DMS153 treated with DMSO at 0.1 percent for 48 hours (cell line): ENCODE data around the gene PLPP7.
"Not testable (repeated sequence)": the region's sequence is repeated elsewhere in the genome, so short reads cannot be mapped to it uniquely, and the experiment has no call there.

ENCODE experiments used
- DNase-seq: peaks from one replicate; lab custom pipeline; 2025; ENCODE audit not compliant: unreplicated experiment; lab: John Stamatoyannopoulos, UW

The PLPP7 gene

GRCh38 chr9:131324736-131325679 lies 35.5 kb downstream of the PLPP7 start:
- no peak for DNase-seq

GRCh38 chr9:131329241-131329641 lies 39.7 kb downstream of the PLPP7 start:
- no peak for DNase-seq

- no peak for DNase-seq
These were observed 41.5 kb downstream of the PLPP7 start for GRCh38 chr9:131330814-131331600.

GRCh38 chr9:131331996-131332395 lies 42.5 kb downstream of the PLPP7 start:
- DNase-seq = not testable (repeated sequence)

- DNase-seq = no peak
These were observed 44.5 kb downstream of the PLPP7 start for GRCh38 chr9:131333771-131334628.

GRCh38 chr9:131334629-131335367 lies 45.3 kb downstream of the PLPP7 start:
- no peak for DNase-seq

- DNase-seq = no peak
These were observed 45.8 kb downstream of the PLPP7 start for GRCh38 chr9:131335368-131335755.

- DNase-seq = no peak
These were observed 47.8 kb downstream of the PLPP7 start for GRCh38 chr9:131337131-131337848.

- not testable (repeated sequence) for DNase-seq
These were observed 49.7 kb downstream of the PLPP7 start for GRCh38 chr9:131339212-131339611.

- not testable (repeated sequence) for DNase-seq
These were observed 55.5 kb downstream of the PLPP7 start for GRCh38 chr9:131344931-131345535.

- DNase-seq = no peak
These were observed 57.0 kb downstream of the PLPP7 start for GRCh38 chr9:131346559-131346958.

GRCh38 chr9:131347376-131348020 lies 58.0 kb downstream of the PLPP7 start:
- DNase-seq = no peak

GRCh38 chr9:131348631-131349521 lies 59.4 kb downstream of the PLPP7 start:
- no peak for DNase-seq

- no peak for DNase-seq
These were observed 60.0 kb downstream of the PLPP7 start for GRCh38 chr9:131349522-131349880.

- peak; percentile 82 for DNase-seq
These were observed 60.5 kb downstream of the PLPP7 start for GRCh38 chr9:131349881-131350563.

GRCh38 chr9:131356479-131356878 lies 67.0 kb downstream of the PLPP7 start:
- not testable (repeated sequence) for DNase-seq

GRCh38 chr9:131358556-131358955 lies 69.0 kb downstream of the PLPP7 start:
- no peak for DNase-seq
